NOMO-1 treated with dmso at 0.1 percent for 144 hours (cell line): Measurements from ENCODE around the gene C17orf114.
"Not testable (repeated sequence)": the region's sequence is repeated elsewhere in the genome, so short reads cannot be mapped to it uniquely, and the experiment has no call there.

Source experiments
- DNase-seq: peaks from one replicate; lab custom pipeline; 2025; ENCODE audit not compliant: unreplicated experiment; lab: John Stamatoyannopoulos, UW

C17orf114 gene

GRCh38 chr17:4802228-4802627 lies at the start of gene C17orf114:
TSS of gene C17orf114 (minus strand) at chr17:4802328.
- DNase-seq: no peak

GRCh38 chr17:4851084-4851483 lies 49.0 kb upstream of the C17orf114 start:
- DNase-seq: no peak

GRCh38 chr17:4850246-4850645 lies 48.1 kb upstream of the C17orf114 start:
- DNase-seq: no peak

DNA sequence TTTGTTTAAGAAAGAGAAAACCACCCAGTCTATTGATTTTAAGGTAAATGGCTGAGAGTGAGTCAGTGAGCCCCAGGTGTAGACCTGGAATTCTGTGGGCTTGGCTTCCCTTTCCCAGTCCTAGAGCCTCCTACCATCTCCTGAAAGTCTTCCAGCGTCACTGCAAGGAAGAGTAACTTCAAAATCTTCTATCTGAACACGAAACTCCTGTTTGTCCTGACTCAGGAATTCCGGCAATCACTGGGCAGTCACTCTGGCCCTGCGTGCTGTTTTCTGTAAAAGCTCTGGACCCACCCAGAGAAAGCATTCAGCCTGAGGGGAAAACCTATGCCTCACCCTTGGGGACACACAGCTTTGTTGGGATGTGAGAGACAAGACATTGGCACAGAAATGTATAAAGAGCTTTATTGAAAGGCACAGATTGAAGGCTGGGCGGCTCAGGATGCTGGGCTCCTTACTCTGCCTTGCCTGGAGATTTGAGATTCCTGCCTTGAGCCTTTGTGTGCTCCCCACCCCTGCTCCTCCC lies 46.9 kb upstream of the C17orf114 start:
- DNase-seq: no peak

DNA sequence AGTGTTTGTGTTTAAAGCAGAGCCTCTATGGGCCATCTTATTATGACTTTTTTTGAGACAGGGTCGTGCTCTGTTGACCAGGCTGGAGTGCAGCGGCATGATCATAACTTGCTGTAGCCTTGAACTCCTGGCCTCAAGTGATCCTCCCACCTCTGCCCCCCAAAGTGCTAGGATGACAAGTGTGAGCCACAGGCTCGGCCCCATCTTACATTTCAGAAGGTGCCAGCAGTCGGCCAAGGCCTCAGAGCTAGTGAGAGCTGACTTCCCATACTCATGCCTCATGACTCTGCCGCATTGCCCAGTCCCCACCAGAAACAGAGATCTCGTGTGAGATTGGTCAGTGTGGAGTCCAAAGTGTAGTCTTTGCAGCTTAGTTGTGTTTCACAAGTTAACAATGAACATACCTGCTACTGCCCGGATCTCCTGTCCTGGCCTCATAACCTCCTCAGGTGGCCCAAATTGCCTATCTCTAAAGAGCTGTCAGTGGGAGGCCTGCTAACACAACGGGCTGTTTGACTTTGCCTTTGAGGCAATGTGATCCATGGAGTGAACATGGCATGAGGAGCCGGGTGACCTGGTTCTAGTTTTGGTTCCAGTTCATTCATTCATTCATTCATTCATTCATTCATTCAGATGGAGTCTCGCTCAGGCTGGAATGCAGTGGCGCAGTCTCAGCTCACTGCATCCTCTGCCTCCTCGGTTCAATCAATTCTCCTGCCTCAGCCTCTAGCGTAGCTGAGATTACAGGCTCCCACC lies 44.7 kb upstream of the C17orf114 start:
- DNase-seq: no peak

- DNase-seq: peak; percentile 94
Observed at GRCh38 chr17:4845118-4845517, 43.0 kb upstream of the C17orf114 start.

DNA sequence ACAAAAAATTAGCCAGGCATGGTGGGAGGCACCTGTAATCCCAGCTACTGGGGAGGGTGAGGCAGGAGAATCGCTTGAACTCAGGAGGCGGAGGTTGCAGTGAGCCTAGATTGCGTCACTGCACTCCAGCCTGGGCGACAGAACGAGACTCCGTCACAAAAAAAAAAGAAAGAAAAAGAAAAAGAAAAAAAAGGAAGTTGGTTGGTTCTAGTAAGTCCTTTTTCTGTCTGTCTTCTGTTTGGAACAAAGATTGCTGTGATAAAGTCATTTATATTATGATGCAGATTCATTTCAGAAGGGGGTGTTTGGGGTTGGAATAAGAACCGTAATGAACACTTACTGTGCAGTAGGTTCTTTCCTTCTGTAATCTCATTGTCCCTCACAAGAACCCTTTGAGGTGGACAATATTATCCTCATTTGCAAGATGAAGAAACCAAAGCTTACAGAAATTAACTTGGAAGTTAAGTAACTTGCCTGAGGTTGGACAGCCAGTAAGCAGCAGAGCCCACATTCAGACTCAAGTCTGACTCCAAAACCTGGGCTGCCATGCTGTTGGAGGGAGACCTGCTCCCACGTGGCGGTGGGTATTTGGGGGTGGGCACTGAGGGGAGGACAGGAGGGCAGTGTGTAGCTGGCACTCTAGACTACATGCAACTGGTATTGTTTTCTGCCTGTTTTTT lies 41.3 kb upstream of the C17orf114 start:
- peak; percentile 62 for DNase-seq

GRCh38 chr17:4842376-4842775 lies 40.2 kb upstream of the C17orf114 start:
- DNase-seq: no peak

- DNase-seq: no peak
Observed at GRCh38 chr17:4840893-4841242, 38.7 kb upstream of the C17orf114 start.

DNA sequence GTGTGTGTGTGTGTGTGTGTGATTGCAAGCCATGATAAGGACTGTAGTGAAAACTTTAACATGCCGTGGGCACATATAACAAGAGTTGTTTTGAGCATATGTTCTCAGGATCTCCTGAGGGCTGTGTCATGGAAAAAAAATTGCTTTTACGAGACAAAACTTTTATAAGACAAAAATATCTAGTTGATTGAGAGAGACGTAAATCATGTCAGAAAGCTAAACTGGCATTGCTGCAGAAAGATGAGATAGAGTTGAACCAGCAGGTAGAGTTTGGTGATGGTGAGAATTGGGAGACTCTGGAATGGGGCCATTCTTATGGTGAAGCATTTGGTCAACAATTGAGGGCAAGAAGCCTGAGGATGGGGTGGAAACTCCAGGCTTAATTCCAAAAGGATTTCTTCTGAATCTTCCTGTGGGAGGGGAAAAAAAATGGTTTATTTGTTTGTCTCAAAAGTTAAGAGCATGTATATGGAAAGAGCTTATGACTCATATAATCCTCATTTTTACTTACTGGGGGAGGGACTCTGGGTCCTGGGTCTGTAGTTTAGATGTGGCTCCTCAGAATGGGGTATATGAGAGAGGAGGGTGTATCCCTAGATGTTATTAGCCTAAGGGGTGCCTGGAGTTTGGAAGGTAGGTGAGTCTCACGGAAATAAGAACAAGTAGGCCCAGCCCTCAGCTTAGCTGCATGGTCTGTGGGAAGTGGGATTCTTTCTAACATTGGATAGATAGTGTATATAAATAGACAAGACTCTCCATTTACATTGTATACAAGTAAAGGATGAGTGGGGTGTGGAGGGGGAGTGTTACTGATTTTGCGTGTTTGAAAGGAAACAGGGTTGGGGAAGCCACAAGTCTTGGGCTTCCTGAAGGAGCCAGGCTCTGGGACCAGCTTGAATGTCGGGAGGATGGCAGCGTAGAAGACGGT lies 38.1 kb upstream of the C17orf114 start:
- no peak for DNase-seq

GRCh38 chr17:4839221-4839620 lies 37.1 kb upstream of the C17orf114 start:
- no peak for DNase-seq

DNA sequence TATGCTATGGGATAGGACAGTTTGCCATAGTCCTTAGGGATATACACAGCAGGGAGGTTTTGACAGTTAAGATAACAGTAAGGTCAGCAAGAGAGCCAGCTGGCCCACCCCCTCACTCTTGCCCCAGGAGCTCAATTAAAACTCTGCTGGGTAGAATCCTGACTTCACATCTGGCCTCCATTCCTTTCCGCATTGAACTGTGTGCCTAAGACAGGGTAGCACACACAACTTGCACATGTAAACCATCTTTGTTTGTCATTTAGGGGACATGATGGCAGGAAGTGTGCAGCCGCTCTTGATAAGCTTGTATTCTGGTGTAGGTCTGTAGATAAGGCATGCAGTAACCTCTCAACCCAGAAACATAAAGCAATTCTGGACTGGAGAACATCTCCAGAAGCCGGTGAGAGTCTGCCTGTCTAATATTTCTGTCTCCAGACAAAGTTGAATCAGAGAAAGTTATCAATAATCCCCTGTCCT lies 36.2 kb upstream of the C17orf114 start:
- no peak for DNase-seq

GRCh38 chr17:4837471-4838308 lies 35.6 kb upstream of the C17orf114 start:
- no peak for DNase-seq

GRCh38 chr17:4836221-4836620 lies 34.1 kb upstream of the C17orf114 start:
- DNase-seq: no peak

- no peak for DNase-seq
Observed at GRCh38 chr17:4834681-4835020, 32.5 kb upstream of the C17orf114 start.

DNA sequence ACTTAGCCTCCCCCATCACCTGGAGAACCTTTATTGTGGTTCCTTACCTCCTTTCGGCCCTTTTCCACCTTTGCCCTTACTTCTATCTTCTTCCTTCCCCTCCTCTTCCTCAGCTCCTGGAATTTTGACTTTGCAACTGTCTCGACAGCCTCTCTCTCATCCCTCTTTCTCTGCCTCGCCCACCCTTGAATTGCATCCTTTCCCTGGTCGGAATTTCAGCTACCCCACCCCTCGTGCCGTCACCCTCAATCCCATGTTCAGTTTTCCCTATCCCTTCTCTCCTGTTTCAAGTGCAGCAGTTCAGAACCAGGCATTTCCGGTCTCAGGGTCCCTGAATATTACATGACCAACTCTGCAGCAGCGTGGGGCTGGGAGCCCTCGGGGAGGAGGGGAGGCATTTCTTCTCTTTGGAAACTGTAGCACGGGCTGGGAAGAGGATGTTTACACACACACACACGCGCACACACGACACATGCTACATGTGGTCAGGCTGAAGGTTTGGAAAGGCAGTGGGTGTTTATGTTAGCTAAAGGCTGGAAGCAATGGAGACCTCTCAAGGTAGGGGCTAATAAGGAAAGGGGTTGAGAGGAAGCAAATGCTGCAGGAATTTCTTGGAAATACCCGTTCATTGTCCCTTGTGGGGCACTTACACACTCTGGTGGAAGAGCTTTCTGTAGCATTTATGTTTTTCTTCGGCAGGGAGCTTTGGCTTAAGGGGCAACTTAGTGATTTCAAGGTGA lies 32.0 kb upstream of the C17orf114 start:
- DNase-seq: peak; percentile 3

DNA sequence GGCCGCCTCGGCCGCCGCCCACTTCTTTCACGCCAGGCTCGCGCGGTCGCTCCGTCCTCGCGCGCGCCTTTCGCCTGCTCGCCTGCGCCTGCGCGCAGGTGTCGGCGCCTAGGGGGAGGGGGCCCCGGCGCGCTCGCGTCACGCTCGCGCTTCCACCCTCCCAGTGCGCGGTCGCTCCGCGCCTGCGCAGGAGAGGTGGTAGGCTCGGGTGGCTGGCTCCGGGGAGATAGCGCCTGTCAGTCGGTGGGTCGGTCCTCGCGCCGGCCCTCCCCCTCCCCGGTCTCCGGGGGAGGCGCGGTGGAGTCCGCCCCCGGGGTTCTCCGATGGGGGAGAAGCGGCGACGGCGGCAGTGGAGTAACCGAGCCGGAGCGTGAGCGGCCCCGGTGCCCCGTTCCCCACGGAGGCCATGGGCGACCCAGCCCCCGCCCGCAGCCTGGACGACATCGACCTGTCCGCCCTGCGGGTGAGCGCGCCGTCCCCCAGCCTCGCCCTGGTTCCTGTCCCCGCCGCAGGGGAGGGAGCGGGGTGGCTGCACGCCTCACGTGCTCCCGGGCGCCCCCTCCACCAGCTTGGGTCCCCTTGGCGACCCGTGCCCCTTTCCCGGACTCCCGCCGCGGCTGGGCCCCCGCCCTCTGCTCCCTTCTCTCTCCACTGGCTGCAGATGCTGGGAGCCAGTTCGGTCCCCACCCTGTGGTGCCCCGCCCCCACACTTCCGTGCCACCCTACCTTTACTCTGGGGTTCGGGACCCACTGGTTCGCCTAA lies 31.2 kb upstream of the C17orf114 start, which contains the start of gene MINK1:
Gene MINK1, plus strand, starts transcription at position 163 of the 763 bp plus-strand sequence. Its CDS starts 244 bp downstream, at position 407.
- peak; percentile 77 for DNase-seq

GRCh38 chr17:4832829-4833177 lies 30.7 kb upstream of the C17orf114 start:
- DNase-seq: not testable (repeated sequence)

DNA sequence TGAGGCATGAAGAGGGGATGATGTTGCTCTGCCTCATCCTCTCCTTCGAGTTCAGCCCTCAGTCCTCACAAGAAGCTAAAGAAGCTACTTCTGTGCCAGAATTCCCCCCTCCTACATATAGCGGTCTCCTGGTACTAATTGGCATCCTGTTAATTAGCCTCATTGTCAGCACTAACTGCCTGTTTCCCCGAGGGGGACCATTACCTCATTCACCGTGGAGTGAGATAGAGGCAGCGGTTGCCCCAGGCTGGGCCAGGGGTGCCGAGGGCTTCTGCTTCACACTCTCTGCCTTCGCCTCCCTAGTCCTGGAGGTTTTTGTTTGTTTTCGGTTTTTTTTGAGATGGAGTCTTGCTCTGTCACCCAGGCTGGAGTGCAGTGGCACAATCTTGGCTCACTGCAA lies 25.3 kb upstream of the C17orf114 start:
- no peak for DNase-seq
